CD14-positive monocyte (primary cell): ENCODE measurements around the gene TMEM221. TPM values are rescaled to one million over a fixed set of nuclear protein-coding genes. Genes with fewer than 3 reads are reported as not detected.

Experiments used
- DNase-seq, 3 donors: peaks; one replicate each; pipeline ENCODE4 v3.0.0-alpha.2; 2011 to 2022
- H2AFZ ChIP-seq: 2 replicates; pipeline ENCODE4 v1.6.0; 2012; ENCODE audit warnings: mild to moderate bottlenecking, low read depth, low read length, inconsistent platforms; ENCODE audit not compliant: insufficient read depth, poor library complexity, severe bottlenecking
- H3K27ac ChIP-seq, 2 donors: 1 replicate in 1 of 2; 2 replicates in 1 of 2; pipeline ENCODE4 v1.5.1; 2012 to 2013; ENCODE audit warnings: low read length in 2 of 2, control low read depth in 1 of 2, inconsistent platforms in 1 of 2, low read depth in 1 of 2, mild to moderate bottlenecking in 1 of 2
- H3K27me3 ChIP-seq, 2 donors: one replicate each; pipeline versions ENCODE4 v1.6.0 to v1.6.1; 2011 to 2013; ENCODE audit warnings: low read length in 2 of 2; ENCODE audit not compliant: control insufficient read depth in 2 of 2, insufficient read depth in 2 of 2
- H3K36me3 ChIP-seq, 2 donors: replicated peaks in 1 of 2; 1 replicate in 1 of 2; 2 replicates in 1 of 2; pipeline versions ENCODE4 v1.5.1 to v1.6.1; 2012 to 2013; ENCODE audit warnings: low read length in 2 of 2, control low read depth in 1 of 2, inconsistent platforms in 1 of 2, mild to moderate bottlenecking in 1 of 2; ENCODE audit not compliant: insufficient read depth in 2 of 2, control insufficient read depth in 1 of 2
- H3K4me1 ChIP-seq, 2 donors: 1 replicate in 1 of 2; 2 replicates in 1 of 2; pipeline versions ENCODE4 v1.5.1 to v1.6.1; 2012 to 2013; ENCODE audit warnings: low read length in 2 of 2, control low read depth in 1 of 2, inconsistent platforms in 1 of 2, mild to moderate bottlenecking in 1 of 2, moderate library complexity in 1 of 2; ENCODE audit not compliant: insufficient read depth in 2 of 2, control insufficient read depth in 1 of 2
- H3K4me2 ChIP-seq: replicated peaks from 2 replicates; pipeline ENCODE3; 2012; ENCODE audit warnings: low read length, moderate library complexity, mild to moderate bottlenecking; ENCODE audit not compliant: poor library complexity, severe bottlenecking; ENCODE audit errors: extremely low read depth
- H3K4me3 ChIP-seq, 3 experiments: fragments of 200-600 bp in 1 of 3; sonication (generic) in 1 of 3; replicated peaks in 1 of 3; 1 replicate in 2 of 3; 2 replicates in 1 of 3; pipeline ENCODE4 v1.5.1; 2011 to 2013; ENCODE audit warnings: low read length in 3 of 3, mild to moderate bottlenecking in 3 of 3, control low read depth in 2 of 3, low read depth in 2 of 3, inconsistent platforms in 1 of 3, moderate library complexity in 1 of 3
- H3K79me2 ChIP-seq: 2 replicates; pipeline ENCODE4 v1.6.0; 2012; ENCODE audit warnings: mild to moderate bottlenecking, control low read depth, inconsistent platforms, low read length, moderate library complexity; ENCODE audit not compliant: insufficient read depth
- H3K9ac ChIP-seq: 2 replicates; pipeline ENCODE4 v1.6.0; 2017; ENCODE audit warnings: low read length, mild to moderate bottlenecking; ENCODE audit not compliant: insufficient read depth, poor library complexity, severe bottlenecking
- H3K9me3 ChIP-seq, 2 donors: replicated peaks in 1 of 2; 1 replicate in 1 of 2; 2 replicates in 1 of 2; pipeline versions ENCODE4 v1.5.1 to v1.6.1; 2012 to 2013; ENCODE audit warnings: low read length in 2 of 2, control low read depth in 1 of 2; ENCODE audit not compliant: control insufficient read depth in 1 of 2, insufficient read depth in 1 of 2
- H4K20me1 ChIP-seq: 2 replicates; pipeline ENCODE4 v1.6.0; 2012; ENCODE audit warnings: mild to moderate bottlenecking, low read length, control low read depth, moderate library complexity; ENCODE audit not compliant: insufficient read depth
- H3K27ac Mint-ChIP-seq, 7 donors: one replicate each; pipeline ENCODE4 v1.8.0; 2020; ENCODE audit warnings: mild to moderate bottlenecking in 7 of 7, mixed read lengths in 7 of 7, moderate library complexity in 6 of 7, inconsistent platforms in 2 of 7
- H3K27me3 Mint-ChIP-seq, 3 donors: one replicate each; pipeline ENCODE4 v1.8.0; 2021 to 2022; ENCODE audit warnings: low read depth in 3 of 3, mild to moderate bottlenecking in 3 of 3, mixed read lengths in 3 of 3, moderate library complexity in 3 of 3, inconsistent platforms in 1 of 3
- H3K36me3 Mint-ChIP-seq, 2 donors: one replicate each; pipeline ENCODE4 v1.8.0; 2020; ENCODE audit warnings: mixed read lengths in 2 of 2, inconsistent platforms in 1 of 2, mild to moderate bottlenecking in 1 of 2
- H3K4me1 Mint-ChIP-seq: one replicate; pipeline ENCODE4 v1.8.0; 2020; ENCODE audit warnings: mild to moderate bottlenecking, mixed read lengths
- H3K4me3 Mint-ChIP-seq, 2 donors: one replicate each; pipeline ENCODE4 v1.8.0; 2020; ENCODE audit warnings: mild to moderate bottlenecking in 2 of 2, mixed read lengths in 2 of 2, moderate library complexity in 1 of 2
- H3K9me3 Mint-ChIP-seq, 7 donors: one replicate each; pipeline ENCODE4 v1.8.0; 2020 to 2022; ENCODE audit warnings: mixed read lengths in 7 of 7, mild to moderate bottlenecking in 6 of 7, moderate library complexity in 6 of 7, inconsistent platforms in 2 of 7
- CTCF ChIP-seq: fragments of 200-600 bp; IDR thresholded peaks from one replicate; pipeline ENCODE4 v1.8.0; 2022; ENCODE audit warnings: antibody characterized with exemption, mild to moderate bottlenecking
- WGBS: methylation state at CpG from one replicate; pipeline ENCODE4 v1.1.5; 2013; ENCODE audit warnings: missing lambda C conversion rate; ENCODE audit not compliant: insufficient coverage; 5-methylcytosine and 5-hydroxymethylcytosine counted together
- intact Hi-C, 2 donors: fragments of 100-400 bp; cut with micrococcal nuclease; formaldehyde crosslinking; loops; one replicate each; pipeline versions ENCODE4 v1.15.0 to v1.15.1; 2023
- polyA plus RNA-seq, 3 donors: library from polyadenylated mRNA; depleted of rRNA in 1 of 3; unstranded in 2 of 3; stranded (reverse) in 1 of 3; fragments of 300-500 nt in 2 of 3; fragments of >200 nt in 1 of 3; fragmentation: Illumina TruSeq in 2 of 3; gene quantifications; 1 replicate in 2 of 3; 2 replicates in 1 of 3; pipeline ENCODE4 v1.2.3, GENCODE V29; 2012 to 2021

The TMEM221 gene
- polyA plus RNA-seq, 3 donors, result not detected

GRCh38 chr19:17470068-17470841 is 21.8 kb upstream of the TMEM221 start, which contains the start of gene SLC27A1:
Gene SLC27A1, plus strand, starts transcription at chr19:17470524. Its CDS starts 17 bp downstream, at chr19:17470541.
- Histone ChIP-seq H3K79me2 (peaks cover 42% of the 10 kb centered on the region), H3K27me3 (no peaks in the 10 kb centered on the region), H3K9ac (peak within 1 kb of the TSS; percentile 75), H3K4me1 (peaks cover 61 to 73% of the 10 kb centered on the region in 2 donors), H3K4me3 (peak within 1 kb of the TSS; percentile 63 to 90 (median 81)), H4K20me1 (peaks cover 11% of the 10 kb centered on the region), H2AFZ (peak within 1 kb of the TSS; percentile 90), H3K4me2 (peak within 1 kb of the TSS; percentile 95), H3K9me3 (no peaks in the 10 kb centered on the region), H3K27ac (peak within 1 kb of the TSS; percentile 63 to 70), H3K36me3 (no peaks in the 10 kb centered on the region)
- peak within 1 kb of the TSS; percentile 87 to 99 (median 96) for H3K27ac Mint-ChIP-seq
- no peak for TF ChIP-seq CTCF
- WGBS, result under 1% methylated on average over 58 of the region's 67 CpGs
- intact Hi-C loops, result no loop called here
- DNase-seq, result peak; percentile 92 to 98 (median 97)
- peaks cover 0 to 3% (median 0%) of the 10 kb centered on the region in 7 donors for H3K9me3 Mint-ChIP-seq
- peaks cover 0 to 2% of the 10 kb centered on the region in 2 donors for H3K36me3 Mint-ChIP-seq
- H3K27me3 Mint-ChIP-seq, result peaks cover 2% of the 10 kb centered on the region in 3 donors
- H3K4me1 Mint-ChIP-seq, result peaks cover 68% of the 10 kb centered on the region
- H3K4me3 Mint-ChIP-seq, result peak within 1 kb of the TSS; percentile 98 to 99

- Histone ChIP-seq H2AFZ (peak overlapping the region; percentile 90), H3K9ac (peak overlapping the region; percentile 75), H3K79me2 (peaks cover 37% of the 10 kb centered on the region), H4K20me1 (peaks cover 11% of the 10 kb centered on the region), H3K36me3 (no peaks in the 10 kb centered on the region), H3K4me1 (peaks cover 54 to 66% of the 10 kb centered on the region in 2 donors), H3K9me3 (no peaks in the 10 kb centered on the region), H3K4me2 (peak overlapping the region; percentile 95), H3K27ac (peak overlapping the region; percentile 63 to 70), H3K27me3 (no peaks in the 10 kb centered on the region), H3K4me3 (peak overlapping the region; percentile 63 to 90 (median 81))
- H3K27ac Mint-ChIP-seq, result peak overlapping the region; percentile 87 to 99 (median 96)
- TF ChIP-seq CTCF, result no peak
- H3K4me3 Mint-ChIP-seq, result peak overlapping the region; percentile 98 to 99
- intact Hi-C loops, result loop anchor here in 1 of 2 donors (5.0 kb wide), 1 partner anchor 72 kb away; no protein-coding TSS in a partner anchor
- peak; percentile 73 to 90 (median 81) for DNase-seq
- H3K4me1 Mint-ChIP-seq, result peaks cover 62% of the 10 kb centered on the region
- H3K36me3 Mint-ChIP-seq, result peaks cover 0 to 2% of the 10 kb centered on the region in 2 donors
- H3K9me3 Mint-ChIP-seq, result peaks cover 0 to 3% (median 0%) of the 10 kb centered on the region in 7 donors
- H3K27me3 Mint-ChIP-seq, result peaks cover 2 to 3% (median 2%) of the 10 kb centered on the region in 3 donors
- 0% methylated on average over 25 of the region's 31 CpGs for WGBS
Observed at GRCh38 chr19:17469481-17470067, 21.1 kb upstream of the TMEM221 start.
